ENCODE results near the gene RTL5. TPM values are rescaled to one million over a fixed set of nuclear protein-coding genes. Genes with fewer than 3 reads are reported as not detected.
"Not testable (repeated sequence)": the region's sequence is repeated elsewhere in the genome, so short reads cannot be mapped to it uniquely, and the experiment has no call there.

Gene RTL5
- total RNA-seq, result 3.1 TPM

GRCh38 chrX:72131317-72132294, at the start of gene RTL5:
Gene RTL5 (minus strand): TSS chrX:72131915.
- Histone ChIP-seq H3K4me3 (ENCODE audit: low read length in 3 of 3) (peak within 1 kb of the TSS; percentile 36 to 54 (median 52)), H3K27ac (ENCODE audit: low read depth, low read length) (no peak within 1 kb of the TSS), H3K9ac (ENCODE audit: low read depth in 1 of 3, low read length in 3 of 3) (peak within 1 kb of the TSS in 1 of 3 donors; percentile 45), H3K4me1 (ENCODE audit: control insufficient read depth in 3 of 3, insufficient read depth in 3 of 3, low read length in 3 of 3) (peaks cover 0 to 8% (median 6%) of the 10 kb centered on the region in 3 donors), H3K27me3 (ENCODE audit: control insufficient read depth in 3 of 3, insufficient read depth in 3 of 3, low read length in 3 of 3) (peaks cover 0 to 17% (median 4%) of the 10 kb centered on the region in 3 donors), H3K9me3 (ENCODE audit: control insufficient read depth in 3 of 3, low read length in 3 of 3) (no peaks in the 10 kb centered on the region), H3K36me3 (ENCODE audit: control insufficient read depth in 3 of 3, insufficient read depth in 3 of 3, low read length in 3 of 3) (no peaks in the 10 kb centered on the region)

DNA sequence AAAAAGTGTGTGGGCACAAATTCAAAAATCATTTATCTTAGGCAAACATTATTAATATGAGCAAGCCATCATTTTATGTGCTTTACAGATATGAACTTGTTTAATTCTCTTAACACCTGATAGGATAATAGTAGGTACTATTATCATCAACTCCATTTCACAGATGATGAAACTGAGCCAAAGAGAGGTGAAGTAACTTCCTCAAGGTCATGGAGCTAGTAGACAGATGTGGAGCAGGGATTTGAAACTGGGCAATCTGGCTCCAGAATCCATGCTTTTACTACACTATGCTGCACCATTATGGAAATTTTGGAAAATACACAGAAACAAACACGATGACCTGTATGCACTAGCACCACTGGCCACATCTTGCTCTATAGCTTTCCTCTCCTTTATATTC, 48.8 kb upstream of the RTL5 start:
- H3K27ac ChIP-seq (ENCODE audit: low read depth, low read length), result peak overlapping the region; percentile 42
- H3K9ac ChIP-seq (ENCODE audit: low read depth in 1 of 3, low read length in 3 of 3), result peak overlapping the region in 2 of 3 donors; percentile 76 to 80
- no peaks in the 10 kb centered on the region for H3K9me3 ChIP-seq (ENCODE audit: control insufficient read depth in 3 of 3, low read length in 3 of 3)
- H3K27me3 ChIP-seq (ENCODE audit: control insufficient read depth in 3 of 3, insufficient read depth in 3 of 3, low read length in 3 of 3), result no peaks in the 10 kb centered on the region
- no peaks in the 10 kb centered on the region for H3K36me3 ChIP-seq (ENCODE audit: control insufficient read depth in 3 of 3, insufficient read depth in 3 of 3, low read length in 3 of 3)
- peak overlapping the region; percentile 77 to 94 (median 90) for H3K4me3 ChIP-seq (ENCODE audit: low read length in 3 of 3)
- peaks cover 9 to 16% (median 14%) of the 10 kb centered on the region in 3 donors for H3K4me1 ChIP-seq (ENCODE audit: control insufficient read depth in 3 of 3, insufficient read depth in 3 of 3, low read length in 3 of 3)

DNA sequence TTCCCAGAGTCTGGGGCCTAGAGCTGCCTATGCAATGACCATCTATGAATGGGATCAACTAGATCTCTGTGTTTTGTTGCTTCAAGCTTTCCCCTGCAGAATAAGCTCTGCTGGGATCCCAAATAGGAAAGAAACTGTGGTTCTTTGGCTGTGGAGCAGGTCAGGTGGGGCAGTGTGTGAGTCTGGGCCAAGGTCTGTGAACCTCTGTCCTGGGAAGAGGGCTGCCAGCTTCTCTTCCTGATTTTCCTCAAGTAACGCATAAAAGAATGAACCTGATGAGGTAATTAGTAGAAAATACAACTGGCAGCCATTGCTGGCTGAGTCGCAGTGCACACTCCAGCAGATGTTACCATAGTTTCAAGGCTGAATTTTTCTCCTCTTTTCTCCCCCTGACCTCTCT, 45.3 kb upstream of the RTL5 start:
- H3K4me1 ChIP-seq (ENCODE audit: control insufficient read depth in 3 of 3, insufficient read depth in 3 of 3, low read length in 3 of 3), result peaks cover 0 to 5% (median 4%) of the 10 kb centered on the region in 3 donors
- no peaks in the 10 kb centered on the region for H3K27me3 ChIP-seq (ENCODE audit: control insufficient read depth in 3 of 3, insufficient read depth in 3 of 3, low read length in 3 of 3)
- H3K4me3 ChIP-seq (ENCODE audit: low read length in 3 of 3), result no peak overlapping the region
- H3K27ac ChIP-seq (ENCODE audit: low read depth, low read length), result no peak overlapping the region
- no peaks in the 10 kb centered on the region for H3K36me3 ChIP-seq (ENCODE audit: control insufficient read depth in 3 of 3, insufficient read depth in 3 of 3, low read length in 3 of 3)
- H3K9ac ChIP-seq (ENCODE audit: low read depth in 1 of 3, low read length in 3 of 3), result no peak overlapping the region
- no peaks in the 10 kb centered on the region for H3K9me3 ChIP-seq (ENCODE audit: control insufficient read depth in 3 of 3, low read length in 3 of 3)

- not testable (repeated sequence) for H3K9ac ChIP-seq (ENCODE audit: low read depth in 1 of 3, low read length in 3 of 3); H3K27ac ChIP-seq (ENCODE audit: low read depth, low read length); H3K4me3 ChIP-seq (ENCODE audit: low read length in 3 of 3); H3K4me1 ChIP-seq (ENCODE audit: control insufficient read depth in 3 of 3, insufficient read depth in 3 of 3, low read length in 3 of 3); H3K27me3 ChIP-seq (ENCODE audit: control insufficient read depth in 3 of 3, insufficient read depth in 3 of 3, low read length in 3 of 3); H3K9me3 ChIP-seq (ENCODE audit: control insufficient read depth in 3 of 3, low read length in 3 of 3); H3K36me3 ChIP-seq (ENCODE audit: control insufficient read depth in 3 of 3, insufficient read depth in 3 of 3, low read length in 3 of 3)
Measured at GRCh38 chrX:72176289-72176688, 44.6 kb upstream of the RTL5 start.

GRCh38 chrX:72169008-72169728, 37.5 kb upstream of the RTL5 start:
- Histone ChIP-seq H3K27ac (ENCODE audit: low read depth, low read length) (no peak overlapping the region), H3K4me1 (ENCODE audit: control insufficient read depth in 3 of 3, insufficient read depth in 3 of 3, low read length in 3 of 3) (no peaks in the 10 kb centered on the region), H3K9me3 (ENCODE audit: control insufficient read depth in 3 of 3, low read length in 3 of 3) (no peaks in the 10 kb centered on the region), H3K27me3 (ENCODE audit: control insufficient read depth in 3 of 3, insufficient read depth in 3 of 3, low read length in 3 of 3) (no peaks in the 10 kb centered on the region), H3K36me3 (ENCODE audit: control insufficient read depth in 3 of 3, insufficient read depth in 3 of 3, low read length in 3 of 3) (no peaks in the 10 kb centered on the region), H3K9ac (ENCODE audit: low read depth in 1 of 3, low read length in 3 of 3) (no peak overlapping the region), H3K4me3 (ENCODE audit: low read length in 3 of 3) (peak overlapping the region in 1 of 3 donors; percentile 30)

DNA sequence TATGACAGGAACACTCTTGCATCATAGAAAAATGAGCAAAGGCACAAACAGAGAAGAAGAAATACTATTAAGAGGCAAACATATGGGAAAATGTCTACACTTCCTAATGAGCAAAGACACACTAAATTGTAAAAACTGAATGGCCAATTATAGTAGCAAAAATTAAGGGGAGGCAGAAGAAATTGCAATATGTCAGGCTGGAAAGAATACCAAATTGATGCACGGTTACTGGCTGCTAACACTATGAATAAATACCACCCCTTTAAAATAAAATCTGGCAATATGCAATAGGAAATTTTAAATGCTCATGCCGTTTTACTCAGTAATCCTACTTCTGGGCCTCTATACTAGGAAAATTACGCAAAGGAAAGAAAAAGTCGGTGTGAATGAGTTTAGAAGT, 33.8 kb upstream of the RTL5 start:
- Histone ChIP-seq H3K27me3 (ENCODE audit: control insufficient read depth in 3 of 3, insufficient read depth in 3 of 3, low read length in 3 of 3) (no peaks in the 10 kb centered on the region), H3K9ac (ENCODE audit: low read depth in 1 of 3, low read length in 3 of 3) (no peak overlapping the region), H3K4me1 (ENCODE audit: control insufficient read depth in 3 of 3, insufficient read depth in 3 of 3, low read length in 3 of 3) (no peaks in the 10 kb centered on the region), H3K36me3 (ENCODE audit: control insufficient read depth in 3 of 3, insufficient read depth in 3 of 3, low read length in 3 of 3) (no peaks in the 10 kb centered on the region), H3K9me3 (ENCODE audit: control insufficient read depth in 3 of 3, low read length in 3 of 3) (no peaks in the 10 kb centered on the region), H3K27ac (ENCODE audit: low read depth, low read length) (no peak overlapping the region), H3K4me3 (ENCODE audit: low read length in 3 of 3) (no peak overlapping the region)

GRCh38 chrX:72159769-72160168, 28.1 kb upstream of the RTL5 start:
- Histone ChIP-seq H3K4me1 (ENCODE audit: control insufficient read depth in 3 of 3, insufficient read depth in 3 of 3, low read length in 3 of 3) (no peaks in the 10 kb centered on the region), H3K27me3 (ENCODE audit: control insufficient read depth in 3 of 3, insufficient read depth in 3 of 3, low read length in 3 of 3) (peaks cover 0 to 4% (median 0%) of the 10 kb centered on the region in 3 donors), H3K36me3 (ENCODE audit: control insufficient read depth in 3 of 3, insufficient read depth in 3 of 3, low read length in 3 of 3) (no peaks in the 10 kb centered on the region), H3K27ac (ENCODE audit: low read depth, low read length) (no peak overlapping the region), H3K4me3 (ENCODE audit: low read length in 3 of 3) (no peak overlapping the region), H3K9ac (ENCODE audit: low read depth in 1 of 3, low read length in 3 of 3) (no peak overlapping the region), H3K9me3 (ENCODE audit: control insufficient read depth in 3 of 3, low read length in 3 of 3) (no peaks in the 10 kb centered on the region)

DNA sequence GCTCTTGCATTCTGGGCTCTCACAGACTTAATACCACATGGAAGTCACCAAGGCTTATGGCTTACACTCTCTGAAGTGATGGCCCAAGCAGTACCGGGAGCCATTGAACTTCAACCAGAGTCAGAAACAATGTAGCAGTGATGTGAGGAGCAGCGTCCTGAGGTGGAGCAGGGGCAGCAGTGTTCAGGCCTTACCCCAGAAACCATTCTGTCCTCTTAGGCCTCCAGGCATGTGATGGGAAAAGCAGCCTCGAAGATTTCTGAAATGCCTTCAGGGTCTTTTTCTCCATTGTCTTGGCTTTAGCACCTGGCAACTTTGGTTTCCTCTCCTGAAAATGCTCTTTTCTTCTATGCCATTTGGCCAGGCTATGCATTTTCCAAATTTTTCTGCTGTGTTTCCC, 27.1 kb upstream of the RTL5 start:
- Histone ChIP-seq H3K4me3 (ENCODE audit: low read length in 3 of 3) (no peak overlapping the region), H3K36me3 (ENCODE audit: control insufficient read depth in 3 of 3, insufficient read depth in 3 of 3, low read length in 3 of 3) (no peaks in the 10 kb centered on the region), H3K9me3 (ENCODE audit: control insufficient read depth in 3 of 3, low read length in 3 of 3) (no peaks in the 10 kb centered on the region), H3K9ac (ENCODE audit: low read depth in 1 of 3, low read length in 3 of 3) (no peak overlapping the region), H3K27ac (ENCODE audit: low read depth, low read length) (no peak overlapping the region), H3K27me3 (ENCODE audit: control insufficient read depth in 3 of 3, insufficient read depth in 3 of 3, low read length in 3 of 3) (peaks cover 0 to 4% (median 0%) of the 10 kb centered on the region in 3 donors), H3K4me1 (ENCODE audit: control insufficient read depth in 3 of 3, insufficient read depth in 3 of 3, low read length in 3 of 3) (no peaks in the 10 kb centered on the region)

- no peak overlapping the region for H3K27ac ChIP-seq (ENCODE audit: low read depth, low read length)
- H3K9ac ChIP-seq (ENCODE audit: low read depth in 1 of 3, low read length in 3 of 3), result no peak overlapping the region
- H3K36me3 ChIP-seq (ENCODE audit: control insufficient read depth in 3 of 3, insufficient read depth in 3 of 3, low read length in 3 of 3), result peaks cover 0 to 4% (median 0%) of the 10 kb centered on the region in 3 donors
- H3K4me3 ChIP-seq (ENCODE audit: low read length in 3 of 3), result no peak overlapping the region
- no peaks in the 10 kb centered on the region for H3K4me1 ChIP-seq (ENCODE audit: control insufficient read depth in 3 of 3, insufficient read depth in 3 of 3, low read length in 3 of 3)
- no peaks in the 10 kb centered on the region for H3K27me3 ChIP-seq (ENCODE audit: control insufficient read depth in 3 of 3, insufficient read depth in 3 of 3, low read length in 3 of 3)
- no peaks in the 10 kb centered on the region for H3K9me3 ChIP-seq (ENCODE audit: control insufficient read depth in 3 of 3, low read length in 3 of 3)
Measured at GRCh38 chrX:72146527-72146926, 14.8 kb upstream of the RTL5 start.

GRCh38 chrX:72145181-72145580, 13.5 kb upstream of the RTL5 start:
- no peak overlapping the region for H3K9ac ChIP-seq (ENCODE audit: low read depth in 1 of 3, low read length in 3 of 3)
- no peak overlapping the region for H3K27ac ChIP-seq (ENCODE audit: low read depth, low read length)
- H3K27me3 ChIP-seq (ENCODE audit: control insufficient read depth in 3 of 3, insufficient read depth in 3 of 3, low read length in 3 of 3), result peaks cover 0 to 2% (median 0%) of the 10 kb centered on the region in 3 donors
- H3K4me3 ChIP-seq (ENCODE audit: low read length in 3 of 3), result no peak overlapping the region
- no peaks in the 10 kb centered on the region for H3K9me3 ChIP-seq (ENCODE audit: control insufficient read depth in 3 of 3, low read length in 3 of 3)
- H3K36me3 ChIP-seq (ENCODE audit: control insufficient read depth in 3 of 3, insufficient read depth in 3 of 3, low read length in 3 of 3), result peaks cover 0 to 4% (median 0%) of the 10 kb centered on the region in 3 donors
- no peaks in the 10 kb centered on the region for H3K4me1 ChIP-seq (ENCODE audit: control insufficient read depth in 3 of 3, insufficient read depth in 3 of 3, low read length in 3 of 3)

Measured in skeletal muscle tissue (tissue), 4 donors.